Ectodermal cell (in vitro differentiated cells): ENCODE data around the gene JADE1.

Experiments
- H3K27ac ChIP-seq: 2 replicates; pipeline ENCODE4 v1.7.0; 2013; ENCODE audit warnings: mild to moderate bottlenecking, low read depth, low read length; ENCODE audit not compliant: insufficient read depth, poor library complexity, severe bottlenecking
- H3K27me3 ChIP-seq: 2 replicates; pipeline ENCODE4 v1.7.0; 2013; ENCODE audit warnings: mild to moderate bottlenecking, low read length; ENCODE audit not compliant: insufficient read depth, control insufficient read depth, poor library complexity, severe bottlenecking
- H3K36me3 ChIP-seq: one replicate; pipeline ENCODE4 v1.7.0; 2013; ENCODE audit warnings: low read length; ENCODE audit not compliant: control insufficient read depth, insufficient read depth
- H3K4me1 ChIP-seq: one replicate; pipeline ENCODE4 v1.7.0; 2013; ENCODE audit warnings: low read length; ENCODE audit not compliant: control insufficient read depth, insufficient read depth
- H3K4me3 ChIP-seq: 2 replicates; pipeline ENCODE4 v1.7.0; 2013; ENCODE audit warnings: low read depth, low read length, control low read depth; ENCODE audit not compliant: insufficient read depth
- H3K9me3 ChIP-seq: 2 replicates; pipeline ENCODE4 v1.7.0; 2013; ENCODE audit warnings: mild to moderate bottlenecking, low read length, moderate library complexity; ENCODE audit not compliant: control insufficient read depth
- WGBS, 2 experiments: methylation state at CpG; one replicate each; pipeline ENCODE4 v1.1.7; 2013; ENCODE audit warnings: missing lambda C conversion rate in 2 of 2; 5-methylcytosine and 5-hydroxymethylcytosine counted together

Gene JADE1

DNA sequence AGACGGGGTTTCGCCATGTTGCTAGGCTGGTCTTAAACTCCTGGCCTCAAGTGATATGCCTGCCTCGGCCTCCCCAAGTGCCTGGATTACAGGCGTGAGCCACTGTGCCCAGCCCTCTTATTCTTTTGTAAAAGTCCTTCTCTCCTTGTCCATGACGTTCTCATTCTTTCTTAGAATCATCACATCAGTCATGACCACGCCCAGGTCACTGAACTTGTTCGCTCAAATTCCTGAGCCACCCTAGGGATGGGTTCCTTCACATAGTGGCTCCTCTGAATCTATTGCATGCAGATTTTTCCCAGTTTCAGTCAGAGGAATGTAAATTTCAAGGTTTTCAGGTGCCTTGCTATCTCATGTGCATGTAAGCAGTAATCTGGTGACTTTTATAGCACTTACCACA is 15.7 kb downstream of the JADE1 start:
- H3K4me3 ChIP-seq, result no peak overlapping the region
- no peaks in the 10 kb centered on the region for H3K27me3 ChIP-seq
- H3K36me3 ChIP-seq, result no peaks in the 10 kb centered on the region
- no peaks in the 10 kb centered on the region for H3K9me3 ChIP-seq
- WGBS, 2 experiments, result 86 to 87% methylated on average over 7 of the region's 7 CpGs
- H3K27ac ChIP-seq, result no peak overlapping the region
- peaks cover 20% of the 10 kb centered on the region for H3K4me1 ChIP-seq

DNA sequence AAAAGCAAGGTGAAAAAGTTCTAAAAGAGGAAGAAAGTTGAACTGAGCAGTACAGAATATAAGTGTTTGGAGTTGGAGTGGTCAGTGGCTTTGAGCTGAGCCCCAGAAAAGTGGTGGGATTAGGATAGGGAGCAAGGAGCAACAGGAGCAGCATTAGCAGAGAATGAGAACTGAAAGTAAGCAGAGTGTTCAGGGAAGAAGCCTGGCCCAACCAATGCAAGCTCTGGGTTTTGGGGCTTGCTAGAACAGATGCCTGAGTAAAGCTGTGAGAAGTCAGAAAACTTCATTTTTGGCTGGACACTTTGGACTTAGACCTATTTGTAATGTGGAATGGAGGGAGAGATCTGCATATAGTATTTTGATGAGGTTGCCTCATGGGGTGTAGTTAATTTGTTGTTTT is 17.8 kb downstream of the JADE1 start:
- no peak overlapping the region for H3K27ac ChIP-seq
- peaks cover 40% of the 10 kb centered on the region for H3K4me1 ChIP-seq
- no peaks in the 10 kb centered on the region for H3K36me3 ChIP-seq
- H3K9me3 ChIP-seq, result no peaks in the 10 kb centered on the region
- H3K27me3 ChIP-seq, result no peaks in the 10 kb centered on the region
- no peak overlapping the region for H3K4me3 ChIP-seq

DNA sequence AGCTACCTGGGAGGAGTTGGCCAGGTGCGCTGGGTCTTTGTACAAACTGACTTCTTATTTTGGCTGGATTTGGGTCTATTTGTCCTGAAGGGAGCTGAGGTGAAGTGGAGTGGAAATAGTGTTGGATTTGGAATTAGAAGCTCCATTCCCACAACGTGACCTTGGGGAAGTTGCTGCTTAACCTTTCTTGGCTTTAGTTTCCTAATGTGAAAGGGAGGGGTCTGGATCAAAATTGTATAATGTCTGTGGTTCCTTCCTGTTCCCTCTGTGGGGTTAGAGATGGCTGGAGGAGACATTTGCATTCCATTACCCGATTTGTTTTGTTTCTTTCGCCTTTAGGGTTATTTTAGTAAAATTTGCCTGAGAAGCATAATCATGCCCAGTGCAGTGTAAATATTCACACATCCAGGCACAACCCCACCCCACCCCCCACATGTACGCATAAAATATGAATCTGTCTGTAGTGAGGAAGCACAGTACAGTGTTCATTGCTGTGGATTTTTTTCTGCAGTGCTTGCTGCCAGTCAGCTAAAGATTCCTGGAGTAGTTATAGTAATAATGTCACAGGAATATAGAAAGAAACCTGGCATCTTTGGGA is 21.5 kb downstream of the JADE1 start:
- no peak overlapping the region for H3K4me3 ChIP-seq
- no peaks in the 10 kb centered on the region for H3K27me3 ChIP-seq
- peak overlapping the region; percentile 84 for H3K27ac ChIP-seq
- 55 to 65% methylated on average over 3 to 5 of the region's 5 CpGs for WGBS, 2 experiments
- no peaks in the 10 kb centered on the region for H3K9me3 ChIP-seq
- peaks cover 7% of the 10 kb centered on the region for H3K36me3 ChIP-seq
- H3K4me1 ChIP-seq, result peaks cover 38% of the 10 kb centered on the region

DNA sequence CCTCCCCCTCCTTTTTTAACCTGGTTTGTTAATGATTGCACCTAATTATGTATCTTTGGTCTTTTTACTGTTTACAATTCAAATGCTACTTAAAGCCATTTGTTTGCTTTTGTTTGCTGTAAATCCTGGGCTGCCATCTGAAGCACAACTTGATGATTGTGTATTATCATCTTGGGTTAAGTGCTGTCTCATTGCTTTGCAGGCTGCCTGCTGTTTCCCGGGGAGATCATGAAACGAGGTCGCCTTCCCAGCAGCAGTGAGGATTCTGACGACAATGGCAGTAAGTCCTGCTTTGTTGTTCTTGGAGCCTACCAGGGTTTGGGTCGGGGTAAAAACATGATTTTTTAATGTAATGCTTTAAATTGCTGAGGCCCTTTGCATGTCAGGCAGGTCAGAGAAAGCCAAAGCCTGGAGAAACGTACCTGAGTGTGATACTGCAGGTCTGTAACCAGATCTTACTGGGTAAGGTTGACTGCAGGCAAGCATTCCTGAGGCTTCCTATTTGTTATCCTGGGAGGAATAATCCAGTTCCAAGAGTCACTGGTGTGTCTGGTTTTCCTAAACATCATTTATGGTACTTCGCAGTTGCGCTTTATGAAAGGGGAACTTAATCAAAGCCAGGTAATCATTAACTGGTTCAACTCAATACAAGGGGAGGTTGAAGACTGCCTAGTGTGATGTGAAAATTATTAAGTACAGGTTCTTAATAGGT is 22.2 kb downstream of the JADE1 start:
- Histone ChIP-seq H3K27me3 (no peaks in the 10 kb centered on the region), H3K4me1 (peaks cover 33% of the 10 kb centered on the region)

DNA sequence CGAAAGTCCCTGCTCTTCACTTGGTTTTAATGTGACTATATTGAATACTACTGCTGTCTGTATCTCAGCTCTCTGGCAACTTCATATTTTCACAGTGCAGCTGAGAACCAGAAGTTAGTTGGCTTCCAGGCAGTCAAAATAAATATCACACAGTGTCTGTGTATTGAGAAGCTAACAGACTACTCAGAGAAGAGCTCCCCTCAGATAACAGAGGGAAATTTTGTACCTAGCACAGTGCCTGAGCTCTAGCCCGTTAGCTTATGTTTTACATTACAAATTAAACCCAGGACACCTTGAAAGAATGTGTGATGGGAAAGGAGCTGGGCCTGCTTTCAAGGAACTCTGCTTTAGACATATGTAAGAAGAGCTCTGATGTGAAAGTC is 22.7 kb downstream of the JADE1 start:
- peaks cover 7% of the 10 kb centered on the region for H3K36me3 ChIP-seq
- no peak overlapping the region for H3K4me3 ChIP-seq
- H3K27me3 ChIP-seq, result no peaks in the 10 kb centered on the region
- H3K27ac ChIP-seq, result peak overlapping the region; percentile 84
- H3K4me1 ChIP-seq, result peaks cover 28% of the 10 kb centered on the region
- 83 to 93% methylated on average over 2 of the region's 2 CpGs for WGBS, 2 experiments
- H3K9me3 ChIP-seq, result no peaks in the 10 kb centered on the region

More for the DNA sequence above, 22.2 kb downstream of the JADE1 start:
- Histone ChIP-seq H3K9me3 (no peaks in the 10 kb centered on the region), H3K4me3 (no peak overlapping the region), H3K27ac (peak overlapping the region; percentile 84), H3K36me3 (peaks cover 7% of the 10 kb centered on the region)
- WGBS, 2 experiments, result 29 to 30% methylated on average over 8 of the region's 8 CpGs

DNA sequence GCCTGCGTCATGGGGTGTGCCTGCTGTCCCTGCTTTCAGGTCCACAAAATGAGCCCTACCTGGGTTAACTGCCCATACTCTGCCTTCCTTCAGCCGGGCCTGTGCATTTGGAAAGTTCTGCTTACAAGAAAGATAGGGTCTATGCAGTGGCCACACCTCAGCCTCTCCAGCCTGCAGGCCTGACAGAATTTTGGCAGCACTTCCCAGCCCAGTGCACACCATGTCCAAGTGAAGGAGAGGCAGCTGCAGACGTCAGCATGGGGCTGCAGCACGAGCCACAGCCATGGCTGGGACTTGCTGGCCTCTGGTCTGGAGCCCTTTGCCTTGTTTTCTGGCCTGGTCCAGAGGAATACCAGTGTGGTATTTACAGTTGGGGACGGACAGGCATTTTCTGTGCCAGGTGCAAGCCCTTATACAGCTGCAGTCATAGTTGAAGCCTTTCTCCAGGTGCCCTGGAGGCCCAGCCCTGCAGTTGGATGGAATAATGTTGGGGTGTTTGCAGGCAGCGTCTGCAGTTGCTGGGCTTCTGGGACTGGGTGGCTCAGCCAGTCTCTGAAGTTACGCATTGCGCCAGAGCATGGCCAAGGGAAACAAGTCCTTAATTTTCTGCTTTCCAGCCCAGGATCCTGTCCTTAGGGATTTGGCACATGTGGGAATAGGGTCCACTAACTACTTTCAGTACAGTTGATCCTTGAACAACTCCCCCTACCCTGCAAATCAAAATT is 26.2 kb downstream of the JADE1 start:
- WGBS, 2 experiments, result 88 to 92% methylated on average over 8 of the region's 8 CpGs
- peaks cover 7% of the 10 kb centered on the region for H3K36me3 ChIP-seq
- no peaks in the 10 kb centered on the region for H3K27me3 ChIP-seq
- H3K27ac ChIP-seq, result no peak overlapping the region
- H3K4me3 ChIP-seq, result no peak overlapping the region
- no peaks in the 10 kb centered on the region for H3K9me3 ChIP-seq
- peaks cover 22% of the 10 kb centered on the region for H3K4me1 ChIP-seq

DNA sequence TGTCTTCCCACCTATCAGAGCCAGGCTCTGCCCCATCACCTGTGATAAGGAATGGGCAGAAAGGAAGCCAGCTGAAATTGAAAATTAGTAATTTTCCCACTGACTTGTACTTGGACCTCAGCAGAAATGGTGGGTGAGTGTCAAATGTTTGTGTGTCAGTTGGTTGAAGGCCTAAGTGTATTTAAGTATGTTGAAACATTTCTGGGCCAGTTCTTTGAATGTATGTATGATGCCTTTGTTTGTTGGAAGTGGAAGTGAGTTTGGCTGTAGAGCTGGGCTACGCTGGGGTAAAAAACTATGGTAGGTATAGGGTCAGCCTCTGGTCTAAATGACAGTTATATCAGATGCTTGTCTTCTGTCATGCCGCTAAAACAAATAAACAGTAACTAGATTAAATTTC is 27.7 kb downstream of the JADE1 start:
- no peak overlapping the region for H3K27ac ChIP-seq
- peaks cover 7% of the 10 kb centered on the region for H3K4me1 ChIP-seq
- WGBS, 2 experiments, result 84 to 94% methylated on average over 2 of the region's 2 CpGs
- H3K4me3 ChIP-seq, result no peak overlapping the region
- H3K36me3 ChIP-seq, result peaks cover 7% of the 10 kb centered on the region
- H3K27me3 ChIP-seq, result no peaks in the 10 kb centered on the region
- no peaks in the 10 kb centered on the region for H3K9me3 ChIP-seq

DNA sequence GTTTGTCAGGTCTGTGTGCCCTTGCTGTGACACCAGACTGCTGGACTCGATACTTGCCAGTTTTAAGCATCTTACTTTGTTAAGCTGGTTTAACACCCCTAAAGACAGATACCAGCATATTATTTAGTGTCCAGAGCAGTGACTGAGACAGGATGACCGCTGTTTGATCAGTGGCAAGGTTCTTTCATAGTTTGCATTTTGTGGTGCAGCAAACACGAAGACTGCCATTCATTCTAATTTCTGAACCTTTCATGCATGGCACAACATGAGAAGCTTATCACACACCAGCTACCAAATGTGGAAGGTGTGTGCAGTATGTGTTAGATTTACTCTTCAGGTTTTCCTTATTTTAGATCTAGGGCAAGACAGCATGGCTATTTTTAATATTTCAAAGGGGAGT is 28.2 kb downstream of the JADE1 start:
- H3K36me3 ChIP-seq, result peaks cover 8% of the 10 kb centered on the region
- H3K27ac ChIP-seq, result no peak overlapping the region
- no peaks in the 10 kb centered on the region for H3K9me3 ChIP-seq
- WGBS, 2 experiments, result 92 to 96% methylated on average over 3 of the region's 3 CpGs
- no peak overlapping the region for H3K4me3 ChIP-seq
- H3K4me1 ChIP-seq, result peaks cover 2% of the 10 kb centered on the region
- H3K27me3 ChIP-seq, result no peaks in the 10 kb centered on the region

DNA sequence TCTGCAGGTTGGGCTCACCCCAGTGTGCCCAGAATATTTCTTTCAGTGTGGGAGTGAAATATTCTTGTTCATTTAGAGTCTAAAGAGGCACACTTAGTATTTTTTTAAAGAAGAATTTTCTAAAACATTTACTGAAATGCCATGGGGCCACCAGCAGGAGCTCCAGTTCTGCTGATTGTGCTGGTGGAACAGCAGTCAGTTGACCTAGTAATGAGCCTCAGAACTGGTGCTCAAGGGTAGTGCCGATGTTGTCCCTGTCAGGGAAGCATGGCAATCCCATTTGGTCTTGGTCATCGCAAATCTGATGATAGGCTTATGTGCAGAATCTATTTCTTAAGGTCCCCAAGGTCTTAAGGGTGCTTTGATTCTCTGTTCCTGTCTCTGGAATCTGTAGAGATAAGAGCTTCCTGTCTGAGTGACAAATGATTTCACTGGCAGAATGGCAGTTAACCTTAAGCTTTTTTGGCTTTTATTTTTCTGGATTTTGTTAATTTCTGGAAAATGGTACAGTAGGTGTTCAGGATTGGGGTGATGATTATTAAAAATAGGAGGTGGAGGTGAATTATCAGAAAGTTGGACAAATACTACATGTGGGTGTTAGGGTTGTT is 31.3 kb downstream of the JADE1 start:
- Histone ChIP-seq H3K4me3 (no peak overlapping the region), H3K4me1 (no peaks in the 10 kb centered on the region), H3K27ac (no peak overlapping the region), H3K36me3 (peaks cover 25% of the 10 kb centered on the region), H3K9me3 (no peaks in the 10 kb centered on the region), H3K27me3 (no peaks in the 10 kb centered on the region)
- 91 to 97% methylated on average over 2 of the region's 2 CpGs for WGBS, 2 experiments

DNA sequence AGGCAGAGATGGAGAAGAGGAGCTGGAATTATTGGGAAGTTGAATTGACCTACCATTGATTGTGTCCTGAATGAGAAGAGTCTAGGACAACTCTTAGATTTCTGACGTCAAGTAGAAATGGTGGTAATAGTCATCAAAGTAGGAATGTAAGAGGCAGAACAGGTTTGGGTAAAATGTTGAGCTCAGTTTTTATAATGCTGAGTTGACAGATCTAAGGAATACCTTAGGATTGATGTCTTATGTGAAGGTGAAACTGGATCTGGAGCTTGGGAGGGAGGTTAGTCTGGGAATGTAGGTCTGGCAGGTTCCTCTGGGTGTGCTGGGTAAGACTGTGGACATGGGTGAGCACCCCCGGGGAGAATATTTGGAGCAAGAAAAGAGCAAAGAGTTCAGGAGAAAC is 31.9 kb downstream of the JADE1 start:
- Histone ChIP-seq H3K4me3 (no peak overlapping the region), H3K36me3 (peaks cover 31% of the 10 kb centered on the region), H3K4me1 (no peaks in the 10 kb centered on the region), H3K27me3 (no peaks in the 10 kb centered on the region), H3K9me3 (no peaks in the 10 kb centered on the region), H3K27ac (no peak overlapping the region)
- WGBS, 2 experiments, result 93 to 94% methylated on average over 2 of the region's 2 CpGs
